ENCODE measurements around the gene IL2RA.
A peak's percentile ranks its signal among the peaks of the same experiment; 100 is the strongest.

GRCh38 chr10:6050801-6051445 is 11.2 kb downstream of the IL2RA start:
- TF ChIP-seq, protein P1, sequence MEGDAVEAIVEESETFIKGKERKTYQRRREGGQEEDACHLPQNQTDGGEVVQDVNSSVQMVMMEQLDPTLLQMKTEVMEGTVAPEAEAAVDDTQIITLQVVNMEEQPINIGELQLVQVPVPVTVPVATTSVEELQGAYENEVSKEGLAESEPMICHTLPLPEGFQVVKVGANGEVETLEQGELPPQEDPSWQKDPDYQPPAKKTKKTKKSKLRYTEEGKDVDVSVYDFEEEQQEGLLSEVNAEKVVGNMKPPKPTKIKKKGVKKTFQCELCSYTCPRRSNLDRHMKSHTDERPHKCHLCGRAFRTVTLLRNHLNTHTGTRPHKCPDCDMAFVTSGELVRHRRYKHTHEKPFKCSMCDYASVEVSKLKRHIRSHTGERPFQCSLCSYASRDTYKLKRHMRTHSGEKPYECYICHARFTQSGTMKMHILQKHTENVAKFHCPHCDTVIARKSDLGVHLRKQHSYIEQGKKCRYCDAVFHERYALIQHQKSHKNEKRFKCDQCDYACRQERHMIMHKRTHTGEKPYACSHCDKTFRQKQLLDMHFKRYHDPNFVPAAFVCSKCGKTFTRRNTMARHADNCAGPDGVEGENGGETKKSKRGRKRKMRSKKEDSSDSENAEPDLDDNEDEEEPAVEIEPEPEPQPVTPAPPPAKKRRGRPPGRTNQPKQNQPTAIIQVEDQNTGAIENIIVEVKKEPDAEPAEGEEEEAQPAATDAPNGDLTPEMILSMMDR (IDR thresholded peaks at IDR 0.05) = peak; percentile 35
- no peak for TF ChIP-seq EZH2 (IDR thresholded peaks at IDR 0.05; ENCODE audit: borderline replicate concordance, insufficient read depth, low read depth, low read length, poor library complexity, severe bottlenecking)
